Tibial nerve (tissue), 4 donors: ENCODE data around the gene ARHGEF1. TPM values are rescaled to one million over a fixed set of nuclear protein-coding genes. Genes with fewer than 3 reads are reported as not detected.

Experiments
- DNase-seq, 2 donors: peaks; one replicate each; pipeline ENCODE4 v3.0.0-alpha.2; 2019; ENCODE audit warnings: low spot score in 2 of 2
- H3K27ac ChIP-seq, 4 donors: fragments of 200-600 bp; sonication (generic) in 3 of 4; one replicate each; pipeline ENCODE4 v1.5.1; 2017 to 2019; ENCODE audit warnings: mild to moderate bottlenecking in 1 of 4
- H3K27me3 ChIP-seq, 2 donors: fragments of 200-600 bp; sonication (generic) in 1 of 2; one replicate each; pipeline versions ENCODE4 v1.5.1 to v1.6.0; 2017 to 2019
- H3K36me3 ChIP-seq, 3 donors: fragments of 200-600 bp; sonication (generic); one replicate each; pipeline ENCODE4 v1.5.1; 2018 to 2019
- H3K4me1 ChIP-seq, 4 donors: fragments of 200-600 bp; sonication (generic) in 3 of 4; one replicate each; pipeline ENCODE4 v1.5.1; 2017 to 2019
- H3K4me3 ChIP-seq, 4 donors: fragments of 200-600 bp; sonication (generic) in 3 of 4; one replicate each; pipeline ENCODE4 v1.5.1; 2017 to 2019; ENCODE audit warnings: mild to moderate bottlenecking in 1 of 4, moderate library complexity in 1 of 4
- H3K9me3 ChIP-seq, 4 donors: fragments of 200-600 bp; sonication (generic) in 3 of 4; one replicate each; pipeline ENCODE4 v1.5.1; 2017 to 2019
- CTCF ChIP-seq, 5 experiments: fragments of 200-600 bp in 3 of 5; fragments of 450-650 bp in 2 of 5; sonication (generic) in 3 of 5; IDR thresholded peaks; one replicate each; pipeline ENCODE4 v1.5.1; 2016 to 2019; ENCODE audit warnings: antibody characterized with exemption in 5 of 5, mild to moderate bottlenecking in 3 of 5, moderate library complexity in 2 of 5
- EP300 ChIP-seq, 2 donors: sonication (generic); formaldehyde crosslinking; IDR thresholded peaks; one replicate each; pipeline ENCODE4 v1.6.1; 2017; ENCODE audit warnings: antibody characterized with exemption in 2 of 2, mild to moderate bottlenecking in 1 of 2
- POLR2A ChIP-seq, 2 donors: fragments of 450-650 bp; IDR thresholded peaks; one replicate each; pipeline ENCODE4 v1.6.1; 2017; ENCODE audit warnings: antibody characterized with exemption in 2 of 2, mild to moderate bottlenecking in 2 of 2, moderate library complexity in 2 of 2
- WGBS, 2 donors: methylation state at CpG; one replicate each; pipeline ENCODE4 v1.1.5; 2018; 5-methylcytosine and 5-hydroxymethylcytosine counted together
- total RNA-seq, 4 donors: library from RNA; depleted of rRNA; stranded (reverse); fragments of >200 nt; gene quantifications; one replicate each; pipeline ENCODE4 v1.1.0, GENCODE V29; 2016

The ARHGEF1 gene
- total RNA-seq, 4 donors from 2014 or later = 68.4 to 225 (median 121) TPM

- Histone ChIP-seq H3K9me3 (no peaks in the 10 kb centered on the region), H3K27ac (no peak overlapping the region), H3K27me3 (peaks cover 8 to 97% of the 10 kb centered on the region in 2 donors), H3K36me3 (peaks cover 0 to 4% (median 0%) of the 10 kb centered on the region in 3 donors), H3K4me1 (peaks cover 0 to 20% (median 9%) of the 10 kb centered on the region in 4 donors), H3K4me3 (no peak overlapping the region)
- DNase-seq = no peak
- TF ChIP-seq EP300 (IDR thresholded peaks at IDR 0.05) = no peak
- no peak for TF ChIP-seq CTCF (IDR thresholded peaks at IDR 0.05)
- TF ChIP-seq POLR2A (IDR thresholded peaks at IDR 0.05) = no peak
- 39 to 53% methylated on average over 16 of the region's 16 CpGs for WGBS, 2 donors
Observed at GRCh38 chr19:41926763-41927496, 43.9 kb downstream of the ARHGEF1 start.

GRCh38 chr19:41927497-41928192, 44.7 kb downstream of the ARHGEF1 start:
- peak overlapping the region; percentile 5 to 39 (median 20) for H3K4me3 ChIP-seq

GRCh38 chr19:41928221-41928683, 45.3 kb downstream of the ARHGEF1 start, which contains the start of gene ERFL:
TSS of gene ERFL (minus strand) at chr19:41928449. CDS start at chr19:41912919, 15,530 bp downstream.
- Histone ChIP-seq H3K36me3 (peaks cover 0 to 4% (median 0%) of the 10 kb centered on the region in 3 donors), H3K4me3 (peak within 1 kb of the TSS; percentile 5 to 39 (median 20)), H3K27me3 (peaks cover 8 to 97% of the 10 kb centered on the region in 2 donors), H3K9me3 (no peaks in the 10 kb centered on the region), H3K27ac (peak within 1 kb of the TSS in 1 of 4 donors; percentile 41), H3K4me1 (peaks cover 0 to 31% (median 9%) of the 10 kb centered on the region in 4 donors)
- 1% methylated on average over 49 of the region's 49 CpGs for WGBS, 2 donors
- no peak for DNase-seq
- TF ChIP-seq CTCF (IDR thresholded peaks at IDR 0.05) = no peak
- TF ChIP-seq EP300 (IDR thresholded peaks at IDR 0.05) = no peak
- TF ChIP-seq POLR2A (IDR thresholded peaks at IDR 0.05) = no peak

More at GRCh38 chr19:41927497-41928192, 44.7 kb downstream of the ARHGEF1 start:
- TF ChIP-seq POLR2A (IDR thresholded peaks at IDR 0.05) (no peak), CTCF (IDR thresholded peaks at IDR 0.05) (no peak), EP300 (IDR thresholded peaks at IDR 0.05) (no peak)
- Histone ChIP-seq H3K36me3 (peaks cover 0 to 4% (median 0%) of the 10 kb centered on the region in 3 donors), H3K27me3 (peaks cover 8 to 97% of the 10 kb centered on the region in 2 donors), H3K9me3 (no peaks in the 10 kb centered on the region), H3K27ac (peak overlapping the region in 1 of 4 donors; percentile 41), H3K4me1 (peaks cover 0 to 25% (median 9%) of the 10 kb centered on the region in 4 donors)
- 7 to 8% methylated on average over 26 to 32 of the region's 43 CpGs for WGBS, 2 donors
- DNase-seq = no peak

GRCh38 chr19:41928754-41929535, 46.0 kb downstream of the ARHGEF1 start:
- Histone ChIP-seq H3K27me3 (peaks cover 8 to 99% of the 10 kb centered on the region in 2 donors), H3K36me3 (peaks cover 0 to 4% (median 0%) of the 10 kb centered on the region in 3 donors), H3K4me3 (peak overlapping the region in 2 of 4 donors; percentile 34 to 39), H3K27ac (peak overlapping the region in 1 of 4 donors; percentile 41), H3K9me3 (no peaks in the 10 kb centered on the region), H3K4me1 (peaks cover 0 to 31% (median 9%) of the 10 kb centered on the region in 4 donors)
- WGBS, 2 donors = 5% methylated on average over 23 to 26 of the region's 29 CpGs
- no peak for DNase-seq
- no peak for TF ChIP-seq POLR2A (IDR thresholded peaks at IDR 0.05)
- TF ChIP-seq CTCF (IDR thresholded peaks at IDR 0.05) = no peak
- no peak for TF ChIP-seq EP300 (IDR thresholded peaks at IDR 0.05)
